ENCODE data around the gene KDM4D. TPM values are rescaled to one million over a fixed set of nuclear protein-coding genes. Genes with fewer than 3 reads are reported as not detected.
A peak's percentile ranks its signal among the peaks of the same experiment; 100 is the strongest.

KDM4D gene
- total and polyA plus RNA-seq, 9 donors, result 0.24 to 1.9 (median 0.92) TPM

- no peak for TF ChIP-seq CTCF (IDR thresholded peaks at IDR 0.05)
- TF ChIP-seq POLR2A (IDR thresholded peaks at IDR 0.05), result no peak
- TF ChIP-seq EP300 (IDR thresholded peaks at IDR 0.05), result no peak
- no peaks in the 10 kb centered on the region for H3K36me3 ChIP-seq
- no peaks in the 10 kb centered on the region for H3K9me3 ChIP-seq
- no peak for DNase-seq
- intact Hi-C loops (cut with DNase I), result loop anchor here in 1 of 4 donors (10.0 kb wide), 1 partner anchor 172 kb away; no protein-coding TSS in a partner anchor
- H3K27me3 ChIP-seq, result no peaks in the 10 kb centered on the region
- H3K4me1 ChIP-seq (ENCODE audit: insufficient read depth), result peaks cover 3% of the 10 kb centered on the region
- peak overlapping the region; percentile 73 for H3K4me3 ChIP-seq
- 1% methylated on average over 5 of the region's 5 CpGs for whole genome bisulfite sequencing, 3 donors
- H3K27ac ChIP-seq, result peak overlapping the region; percentile 54 to 62
Measured at GRCh38 chr11:94972700-94973098, 810 bp upstream of the KDM4D start.

- intact Hi-C loops (cut with DNase I), result loop anchor here in 1 of 4 donors (10.0 kb wide), 1 partner anchor 171 kb away; no protein-coding TSS in a partner anchor
- no peaks in the 10 kb centered on the region for H3K27me3 ChIP-seq
- no peak for DNase-seq
- no peak for TF ChIP-seq EP300 (IDR thresholded peaks at IDR 0.05)
- no peak for TF ChIP-seq POLR2A (IDR thresholded peaks at IDR 0.05)
- no peak for TF ChIP-seq CTCF (IDR thresholded peaks at IDR 0.05)
- no peak overlapping the region for H3K27ac ChIP-seq
- peaks cover 3% of the 10 kb centered on the region for H3K4me1 ChIP-seq (ENCODE audit: insufficient read depth)
- no peaks in the 10 kb centered on the region for H3K36me3 ChIP-seq
- no peaks in the 10 kb centered on the region for H3K9me3 ChIP-seq
- H3K4me3 ChIP-seq, result peak overlapping the region; percentile 73
- 17 to 30% (median 19%) methylated on average over 6 of the region's 6 CpGs for WGBS, 3 donors
Measured at GRCh38 chr11:94974178-94974577, 669 bp downstream of the KDM4D start.

DNA sequence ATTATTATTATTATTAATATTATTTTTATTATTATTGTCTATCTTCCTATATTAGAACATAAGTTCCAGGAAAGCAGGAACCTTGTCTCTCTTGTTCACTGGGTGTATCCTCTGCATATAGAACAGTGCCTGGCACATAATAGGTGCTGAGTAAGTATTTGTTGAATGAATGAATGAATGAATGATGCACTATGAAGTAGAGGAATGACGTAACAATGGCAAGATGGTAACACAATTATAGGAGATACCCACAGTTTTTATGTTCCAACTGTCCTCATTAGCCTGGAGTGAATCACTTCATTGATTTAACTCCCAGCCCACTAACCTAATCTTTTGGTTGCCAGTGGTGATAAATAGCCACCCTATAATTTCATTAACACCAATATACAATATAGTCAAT, 2.1 kb downstream of the KDM4D start:
- H3K27me3 ChIP-seq, result no peaks in the 10 kb centered on the region
- H3K9me3 ChIP-seq, result no peaks in the 10 kb centered on the region
- no peaks in the 10 kb centered on the region for H3K36me3 ChIP-seq
- no peak for DNase-seq
- 90 to 98% (median 97%) methylated on average over 1 of the region's 1 CpG for WGBS, 3 donors
- H3K4me3 ChIP-seq, result no peak overlapping the region
- TF ChIP-seq POLR2A (IDR thresholded peaks at IDR 0.05) (no peak), EP300 (IDR thresholded peaks at IDR 0.05) (no peak), CTCF (IDR thresholded peaks at IDR 0.05) (no peak)
- H3K27ac ChIP-seq, result no peak overlapping the region
- intact Hi-C loops (cut with DNase I), result loop anchor here in 1 of 4 donors (10.0 kb wide), 1 partner anchor 169 kb away; no protein-coding TSS in a partner anchor
- H3K4me1 ChIP-seq (ENCODE audit: insufficient read depth), result peaks cover 3% of the 10 kb centered on the region

- H3K4me3 ChIP-seq, result no peak overlapping the region
- H3K27me3 ChIP-seq, result no peaks in the 10 kb centered on the region
- no peaks in the 10 kb centered on the region for H3K36me3 ChIP-seq
- 72 to 77% (median 76%) methylated on average over 4 of the region's 4 CpGs for WGBS, 3 donors
- no peak overlapping the region for H3K27ac ChIP-seq
- no peaks in the 10 kb centered on the region for H3K4me1 ChIP-seq (ENCODE audit: insufficient read depth)
- TF ChIP-seq POLR2A (IDR thresholded peaks at IDR 0.05) (no peak), EP300 (IDR thresholded peaks at IDR 0.05) (no peak), CTCF (IDR thresholded peaks at IDR 0.05) (no peak)
- intact Hi-C loops (cut with DNase I), result loop anchor here in 1 of 4 donors (10.0 kb wide), 1 partner anchor 157 kb away; no protein-coding TSS in a partner anchor
- H3K9me3 ChIP-seq, result no peaks in the 10 kb centered on the region
- DNase-seq, result no peak
Measured at GRCh38 chr11:94987378-94987777, 13.9 kb downstream of the KDM4D start.

Measured in ovary (tissue), 9 donors.